ENCODE data around the gene SEMA5A. TPM values are rescaled to one million over a fixed set of nuclear protein-coding genes. Genes with fewer than 3 reads are reported as not detected.

The SEMA5A gene
- total RNA-seq, 1 experiment from 2014 or later, result 0.15 TPM

DNA sequence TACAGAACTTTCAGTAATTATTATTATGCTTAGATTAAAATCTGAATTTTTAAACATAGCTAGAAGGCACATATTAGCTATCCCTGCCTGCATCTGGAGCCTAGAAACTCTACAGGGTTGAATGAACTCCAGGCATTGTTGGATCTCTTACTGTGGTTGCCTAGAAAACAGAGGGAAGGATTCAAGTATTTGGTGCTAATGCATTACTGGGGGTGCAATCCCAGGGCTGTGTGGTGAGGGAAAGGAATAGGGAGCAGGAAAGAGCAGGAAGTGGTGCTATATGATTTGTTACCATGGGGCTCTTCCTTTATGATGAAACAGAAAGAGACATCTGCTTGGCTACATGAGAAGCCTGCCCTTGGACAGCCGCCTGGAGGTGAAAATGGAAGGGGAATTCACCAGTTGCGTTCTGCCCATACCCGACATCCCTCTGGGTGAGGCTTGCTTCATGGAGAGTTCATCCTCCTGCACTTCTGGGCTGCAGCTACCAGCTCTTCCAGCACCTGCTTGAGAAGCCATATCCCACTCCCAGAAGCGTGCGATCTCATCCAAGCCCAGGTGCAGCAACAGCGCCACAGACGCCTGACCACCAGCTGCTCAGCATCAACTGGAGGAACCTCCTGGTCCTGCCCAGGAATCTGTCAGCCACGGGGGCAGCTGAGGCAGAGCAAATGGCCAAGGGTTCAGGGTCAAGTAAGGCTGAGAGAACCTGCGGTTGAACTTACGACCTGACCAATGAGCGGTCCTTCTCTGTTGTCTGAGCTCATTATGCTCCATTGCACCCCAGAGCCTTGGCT lies 362.8 kb downstream of the SEMA5A start:
- POLR2A ChIA-PET, result no interaction called here
- no peaks in the 10 kb centered on the region for H3K9me3 ChIP-seq (ENCODE audit: control insufficient read depth, insufficient read depth, low read depth, low read length)
- CTCF ChIA-PET, result interaction anchor here (0.5 kb wide), 1 partner anchor 280 kb away, joined by 11 read pairs; no protein-coding TSS in a partner anchor
- intact Hi-C loops (cut with micrococcal nuclease; ENCODE audit: unreplicated experiment) (no loop called here), in situ Hi-C loops (cut with HindIII; ENCODE audit: low pct_unique_long_range_greater_than_20kb, low sequenced_read_pairs) (no loop called here)
- no peak for ATAC-seq
- no peak overlapping the region for H3K27ac ChIP-seq (ENCODE audit: low read length)
- H3K4me3 ChIP-seq (ENCODE audit: low read depth in 2 of 2, low read length in 2 of 2), result no peak overlapping the region
- no TSS peak for BruUV-seq (replicated peaks)
- TF ChIP-seq, protein P1, sequence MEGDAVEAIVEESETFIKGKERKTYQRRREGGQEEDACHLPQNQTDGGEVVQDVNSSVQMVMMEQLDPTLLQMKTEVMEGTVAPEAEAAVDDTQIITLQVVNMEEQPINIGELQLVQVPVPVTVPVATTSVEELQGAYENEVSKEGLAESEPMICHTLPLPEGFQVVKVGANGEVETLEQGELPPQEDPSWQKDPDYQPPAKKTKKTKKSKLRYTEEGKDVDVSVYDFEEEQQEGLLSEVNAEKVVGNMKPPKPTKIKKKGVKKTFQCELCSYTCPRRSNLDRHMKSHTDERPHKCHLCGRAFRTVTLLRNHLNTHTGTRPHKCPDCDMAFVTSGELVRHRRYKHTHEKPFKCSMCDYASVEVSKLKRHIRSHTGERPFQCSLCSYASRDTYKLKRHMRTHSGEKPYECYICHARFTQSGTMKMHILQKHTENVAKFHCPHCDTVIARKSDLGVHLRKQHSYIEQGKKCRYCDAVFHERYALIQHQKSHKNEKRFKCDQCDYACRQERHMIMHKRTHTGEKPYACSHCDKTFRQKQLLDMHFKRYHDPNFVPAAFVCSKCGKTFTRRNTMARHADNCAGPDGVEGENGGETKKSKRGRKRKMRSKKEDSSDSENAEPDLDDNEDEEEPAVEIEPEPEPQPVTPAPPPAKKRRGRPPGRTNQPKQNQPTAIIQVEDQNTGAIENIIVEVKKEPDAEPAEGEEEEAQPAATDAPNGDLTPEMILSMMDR (IDR thresholded peaks at IDR 0.05), result no peak
- TF ChIP-seq SIN3A (IDR thresholded peaks at IDR 0.05; ENCODE audit: borderline replicate concordance, insufficient read depth, low read depth, low read length) (no peak), POLR2AphosphoS5 (IDR thresholded peaks at IDR 0.05; ENCODE audit: low read depth, low read length) (no peak)
- TF ChIP-seq, protein P2, sequence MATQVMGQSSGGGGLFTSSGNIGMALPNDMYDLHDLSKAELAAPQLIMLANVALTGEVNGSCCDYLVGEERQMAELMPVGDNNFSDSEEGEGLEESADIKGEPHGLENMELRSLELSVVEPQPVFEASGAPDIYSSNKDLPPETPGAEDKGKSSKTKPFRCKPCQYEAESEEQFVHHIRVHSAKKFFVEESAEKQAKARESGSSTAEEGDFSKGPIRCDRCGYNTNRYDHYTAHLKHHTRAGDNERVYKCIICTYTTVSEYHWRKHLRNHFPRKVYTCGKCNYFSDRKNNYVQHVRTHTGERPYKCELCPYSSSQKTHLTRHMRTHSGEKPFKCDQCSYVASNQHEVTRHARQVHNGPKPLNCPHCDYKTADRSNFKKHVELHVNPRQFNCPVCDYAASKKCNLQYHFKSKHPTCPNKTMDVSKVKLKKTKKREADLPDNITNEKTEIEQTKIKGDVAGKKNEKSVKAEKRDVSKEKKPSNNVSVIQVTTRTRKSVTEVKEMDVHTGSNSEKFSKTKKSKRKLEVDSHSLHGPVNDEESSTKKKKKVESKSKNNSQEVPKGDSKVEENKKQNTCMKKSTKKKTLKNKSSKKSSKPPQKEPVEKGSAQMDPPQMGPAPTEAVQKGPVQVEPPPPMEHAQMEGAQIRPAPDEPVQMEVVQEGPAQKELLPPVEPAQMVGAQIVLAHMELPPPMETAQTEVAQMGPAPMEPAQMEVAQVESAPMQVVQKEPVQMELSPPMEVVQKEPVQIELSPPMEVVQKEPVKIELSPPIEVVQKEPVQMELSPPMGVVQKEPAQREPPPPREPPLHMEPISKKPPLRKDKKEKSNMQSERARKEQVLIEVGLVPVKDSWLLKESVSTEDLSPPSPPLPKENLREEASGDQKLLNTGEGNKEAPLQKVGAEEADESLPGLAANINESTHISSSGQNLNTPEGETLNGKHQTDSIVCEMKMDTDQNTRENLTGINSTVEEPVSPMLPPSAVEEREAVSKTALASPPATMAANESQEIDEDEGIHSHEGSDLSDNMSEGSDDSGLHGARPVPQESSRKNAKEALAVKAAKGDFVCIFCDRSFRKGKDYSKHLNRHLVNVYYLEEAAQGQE (IDR thresholded peaks at IDR 0.05; ENCODE audit: insufficient read depth in 1 of 2, low read depth in 2 of 2, low read length in 1 of 2), result no peak
- H3K4me1 ChIP-seq (ENCODE audit: control insufficient read depth, insufficient read depth, low read length), result no peaks in the 10 kb centered on the region
- no peaks in the 10 kb centered on the region for H3K36me3 ChIP-seq (ENCODE audit: control insufficient read depth, insufficient read depth, low read length)
- no peak for DNase-seq (ENCODE audit: low read depth, low spot score)
- H3K27me3 ChIP-seq (ENCODE audit: control insufficient read depth, insufficient read depth, low read length), result no peaks in the 10 kb centered on the region

DNA sequence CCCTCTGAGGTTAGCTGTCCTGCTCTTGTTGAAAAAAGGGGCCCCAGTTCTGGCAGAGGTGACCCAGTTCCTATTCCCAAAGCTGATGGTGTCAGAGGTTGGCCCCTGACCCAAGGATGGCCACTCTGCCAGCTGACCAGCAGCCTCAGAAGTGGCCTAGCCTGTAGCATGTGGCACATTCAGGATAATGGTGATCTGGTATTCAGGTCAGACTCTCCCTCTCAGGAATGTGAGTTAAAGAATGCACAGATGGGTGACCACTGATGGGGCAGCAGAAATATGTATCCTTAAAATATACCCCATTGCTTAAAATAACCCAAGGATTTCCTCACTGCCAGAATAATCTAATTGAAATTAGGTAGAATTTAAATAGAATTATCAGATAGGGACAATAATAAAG lies 369.2 kb downstream of the SEMA5A start:
- intact Hi-C loops (cut with micrococcal nuclease; ENCODE audit: unreplicated experiment), result no loop called here
- Histone ChIP-seq H3K36me3 (ENCODE audit: control insufficient read depth, insufficient read depth, low read length) (no peaks in the 10 kb centered on the region), H3K4me3 (ENCODE audit: low read depth in 2 of 2, low read length in 2 of 2) (no peak overlapping the region), H3K27ac (ENCODE audit: low read length) (no peak overlapping the region), H3K27me3 (ENCODE audit: control insufficient read depth, insufficient read depth, low read length) (no peaks in the 10 kb centered on the region), H3K4me1 (ENCODE audit: control insufficient read depth, insufficient read depth, low read length) (no peaks in the 10 kb centered on the region), H3K9me3 (ENCODE audit: control insufficient read depth, insufficient read depth, low read depth, low read length) (no peaks in the 10 kb centered on the region)
- ChIA-PET POLR2A (no interaction called here), CTCF (no interaction called here)
- no TSS peak for BruUV-seq (replicated peaks)
- in situ Hi-C loops (cut with HindIII; ENCODE audit: low pct_unique_long_range_greater_than_20kb, low sequenced_read_pairs), result no loop called here
- DNase-seq (ENCODE audit: low read depth, low spot score) (no peak), ATAC-seq (no peak)
- TF ChIP-seq, protein P1 (IDR thresholded peaks at IDR 0.05), result no peak
- TF ChIP-seq POLR2AphosphoS5 (IDR thresholded peaks at IDR 0.05; ENCODE audit: low read depth, low read length) (no peak), TCF7L2 (IDR thresholded peaks at IDR 0.05; ENCODE audit: low read depth, low read length) (no peak), SIN3A (IDR thresholded peaks at IDR 0.05; ENCODE audit: borderline replicate concordance, insufficient read depth, low read depth, low read length) (no peak)
- TF ChIP-seq, protein P2 (IDR thresholded peaks at IDR 0.05; ENCODE audit: insufficient read depth in 1 of 2, low read depth in 2 of 2, low read length in 1 of 2), result no peak
